Liver (tissue), 9 donors: Measurements from ENCODE around the gene ZFYVE1. TPM values are rescaled to one million over a fixed set of nuclear protein-coding genes. Genes with fewer than 3 reads are reported as not detected.
"Not testable (repeated sequence)": the region's sequence is repeated elsewhere in the genome, so short reads cannot be mapped to it uniquely, and the experiment has no call there.

ENCODE experiments used
- DNase-seq: peaks from one replicate; pipeline ENCODE4 v3.0.0-alpha.2; 2017; ENCODE audit warnings: low spot score
- H3K27ac ChIP-seq, 2 donors: one replicate each; pipeline ENCODE4 v1.7.0; 2013; ENCODE audit warnings: inconsistent platforms in 2 of 2, low read length in 2 of 2, control low read depth in 1 of 2, low read depth in 1 of 2, mild to moderate bottlenecking in 1 of 2
- H3K27me3 ChIP-seq, 4 donors: one replicate each; pipeline versions ENCODE4 v1.6.1 to v1.7.0; 2013; ENCODE audit warnings: low read length in 3 of 4, inconsistent platforms in 1 of 4, mild to moderate bottlenecking in 1 of 4, moderate library complexity in 1 of 4; ENCODE audit not compliant: control insufficient read depth in 4 of 4, insufficient read depth in 4 of 4
- H3K36me3 ChIP-seq, 4 donors: one replicate each; pipeline versions ENCODE4 v1.6.1 to v1.7.0; 2013; ENCODE audit warnings: low read length in 3 of 4, mild to moderate bottlenecking in 3 of 4, low read depth in 1 of 4, moderate library complexity in 1 of 4; ENCODE audit not compliant: control insufficient read depth in 4 of 4, insufficient read depth in 3 of 4
- H3K4me1 ChIP-seq, 4 donors: one replicate each; pipeline versions ENCODE4 v1.6.1 to v1.7.0; 2013; ENCODE audit warnings: low read length in 3 of 4, mild to moderate bottlenecking in 3 of 4, moderate library complexity in 1 of 4; ENCODE audit not compliant: control insufficient read depth in 4 of 4, insufficient read depth in 4 of 4
- H3K4me3 ChIP-seq, 3 donors: one replicate each; pipeline versions ENCODE4 v1.6.1 to v1.7.0; 2013; ENCODE audit warnings: low read length in 3 of 3, control low read depth in 1 of 3, low read depth in 1 of 3, mild to moderate bottlenecking in 1 of 3
- H3K9ac ChIP-seq, 2 donors: one replicate each; pipeline ENCODE4 v1.7.0; 2013; ENCODE audit warnings: low read length in 2 of 2, mild to moderate bottlenecking in 2 of 2, moderate library complexity in 2 of 2, control low read depth in 1 of 2, low read depth in 1 of 2
- H3K9me3 ChIP-seq, 4 donors: one replicate each; pipeline versions ENCODE4 v1.6.1 to v1.7.0; 2013; ENCODE audit warnings: low read length in 3 of 4; ENCODE audit not compliant: control insufficient read depth in 4 of 4
- CTCF ChIP-seq: fragments of 150-350 bp; IDR thresholded peaks from 2 replicates; pipeline ENCODE4 v1.5.1; 2017; ENCODE audit warnings: improper control_type of control experiment, low read depth, low read length; ENCODE audit not compliant: missing input control
- EGR1 ChIP-seq, 2 donors: IDR thresholded peaks; 2 replicates each; pipeline ENCODE4 v1.6.1; 2016 to 2018; ENCODE audit warnings: antibody characterized with exemption in 2 of 2, low read depth in 2 of 2
- FOXA1 ChIP-seq: IDR thresholded peaks from 2 replicates; pipeline ENCODE4 v1.6.1; 2016; ENCODE audit warnings: antibody characterized with exemption
- FOXA2 ChIP-seq: IDR thresholded peaks from 2 replicates; pipeline ENCODE4 v1.6.1; 2016; ENCODE audit warnings: antibody characterized with exemption
- GABPA ChIP-seq, 2 donors: IDR thresholded peaks in 1 of 2; conservative IDR thresholded peaks in 1 of 2; 2 replicates each; pipeline ENCODE4 v1.6.1; 2016; ENCODE audit warnings: antibody characterized with exemption in 2 of 2, mild to moderate bottlenecking in 1 of 2, moderate library complexity in 1 of 2
- HNF4A ChIP-seq, 2 donors: conservative IDR thresholded peaks; 2 replicates each; pipeline ENCODE4 v1.6.1; 2016; ENCODE audit warnings: antibody characterized with exemption in 2 of 2, mild to moderate bottlenecking in 2 of 2
- HNF4G ChIP-seq: IDR thresholded peaks from 2 replicates; pipeline ENCODE4 v1.6.1; 2016; ENCODE audit warnings: antibody characterized with exemption
- JUND ChIP-seq, 2 donors: IDR thresholded peaks; 2 replicates each; pipeline ENCODE4 v1.6.1; 2016; ENCODE audit warnings: antibody characterized with exemption in 2 of 2
- MAX ChIP-seq: IDR thresholded peaks from 2 replicates; pipeline ENCODE4 v1.6.1; 2016; ENCODE audit warnings: antibody characterized with exemption
- NR2F2 ChIP-seq: IDR thresholded peaks from 2 replicates; pipeline ENCODE4 v1.6.1; 2016; ENCODE audit warnings: antibody characterized with exemption
- RAD21 ChIP-seq, 2 donors: IDR thresholded peaks; 2 replicates each; pipeline ENCODE4 v1.6.1; 2016; ENCODE audit warnings: antibody characterized with exemption in 2 of 2, mild to moderate bottlenecking in 2 of 2
- RXRA ChIP-seq, 2 donors: IDR thresholded peaks; 2 replicates each; pipeline ENCODE4 v1.6.1; 2017 to 2018; ENCODE audit warnings: antibody characterized with exemption in 2 of 2, mild to moderate bottlenecking in 1 of 2
- SP1 ChIP-seq: IDR thresholded peaks from 2 replicates; pipeline ENCODE4 v1.6.1; 2018; ENCODE audit warnings: antibody characterized with exemption, mild to moderate bottlenecking
- TAF1 ChIP-seq: conservative IDR thresholded peaks from 2 replicates; pipeline ENCODE4 v1.6.1; 2016; ENCODE audit warnings: antibody characterized with exemption, mild to moderate bottlenecking
- YY1 ChIP-seq: IDR thresholded peaks from 2 replicates; pipeline ENCODE4 v1.6.1; 2016; ENCODE audit warnings: antibody characterized with exemption, mild to moderate bottlenecking
- ZBTB33 ChIP-seq: IDR thresholded peaks from 2 replicates; pipeline ENCODE4 v1.6.1; 2016; ENCODE audit warnings: antibody characterized with exemption
- WGBS: extraction: QIAGEN DNeasy Blood & Tissue Kit; methylation state at CpG from one replicate; pipeline ENCODE4 v1.1.7; 2013; 5-methylcytosine and 5-hydroxymethylcytosine counted together
- polyA plus RNA-seq, 2 donors: library from polyadenylated mRNA; stranded (reverse) in 1 of 2; unstranded in 1 of 2; fragments of 200-250 nt in 1 of 2; fragments of >200 nt in 1 of 2; fragmentation: Nextera tagmentation in 1 of 2; extraction: Ambion mirVana in 1 of 2; gene quantifications; one replicate each; pipeline versions ENCODE4 v1.2.1 to v1.2.3, GENCODE V29; 2013 to 2015
- total RNA-seq, 2 donors: library from RNA; depleted of rRNA; stranded (reverse); fragments of >200 nt; gene quantifications; one replicate each; pipeline ENCODE4 v1.2.3, GENCODE V29; 2014
- TF ChIP-seq, protein P1 (sequence below): IDR thresholded peaks from 2 replicates; pipeline ENCODE4 v1.6.1; 2016; ENCODE audit warnings: antibody characterized with exemption, mild to moderate bottlenecking
- donor health status: healthy.
- donor health status: healthy.
- donor health status: healthy.
- donor health status: healthy.
- donor health status: healthy.

The ZFYVE1 gene
- total and polyA plus RNA-seq, 4 donors = 5.8 to 13.5 (median 7.9) TPM

GRCh38 chr14:73007835-73008234 lies 19.1 kb downstream of the ZFYVE1 start:
- DNase-seq = no peak
- Histone ChIP-seq H3K36me3 (peaks cover 2 to 10% (median 6%) of the 10 kb centered on the region in 4 donors), H3K9ac (no peak overlapping the region), H3K27me3 (no peaks in the 10 kb centered on the region), H3K4me1 (peaks cover 0 to 7% (median 5%) of the 10 kb centered on the region in 4 donors), H3K4me3 (no peak overlapping the region), H3K9me3 (no peaks in the 10 kb centered on the region), H3K27ac (peak overlapping the region; percentile 42 to 63)
- TF ChIP-seq FOXA2 (no peak), CTCF (no peak), HNF4G (peak; percentile 63), TAF1 (no peak), JUND (IDR thresholded peaks at IDR 0.05) (peak; percentile 73 to 90), YY1 (peak; percentile 62), ZBTB33 (peak; percentile 57), SP1 (peak; percentile 58), FOXA1 (peak; percentile 4), RAD21 (IDR thresholded peaks at IDR 0.05) (no peak), EGR1 (IDR thresholded peaks at IDR 0.05; ENCODE audit: low read depth in 2 of 2) (peak in 1 of 2 donors; percentile 73), RXRA (IDR thresholded peaks at IDR 0.05) (peak; percentile 58 to 73), MAX (peak; percentile 37), HNF4A (conservative IDR thresholded peaks at IDR 0.05) (peak; percentile 85 to 90), GABPA (IDR thresholded peaks at IDR 0.05 in 1 of 2, conservative IDR thresholded peaks at IDR 0.05 in 1 of 2) (no peak), NR2F2 (no peak)
- TF ChIP-seq, protein P1, sequence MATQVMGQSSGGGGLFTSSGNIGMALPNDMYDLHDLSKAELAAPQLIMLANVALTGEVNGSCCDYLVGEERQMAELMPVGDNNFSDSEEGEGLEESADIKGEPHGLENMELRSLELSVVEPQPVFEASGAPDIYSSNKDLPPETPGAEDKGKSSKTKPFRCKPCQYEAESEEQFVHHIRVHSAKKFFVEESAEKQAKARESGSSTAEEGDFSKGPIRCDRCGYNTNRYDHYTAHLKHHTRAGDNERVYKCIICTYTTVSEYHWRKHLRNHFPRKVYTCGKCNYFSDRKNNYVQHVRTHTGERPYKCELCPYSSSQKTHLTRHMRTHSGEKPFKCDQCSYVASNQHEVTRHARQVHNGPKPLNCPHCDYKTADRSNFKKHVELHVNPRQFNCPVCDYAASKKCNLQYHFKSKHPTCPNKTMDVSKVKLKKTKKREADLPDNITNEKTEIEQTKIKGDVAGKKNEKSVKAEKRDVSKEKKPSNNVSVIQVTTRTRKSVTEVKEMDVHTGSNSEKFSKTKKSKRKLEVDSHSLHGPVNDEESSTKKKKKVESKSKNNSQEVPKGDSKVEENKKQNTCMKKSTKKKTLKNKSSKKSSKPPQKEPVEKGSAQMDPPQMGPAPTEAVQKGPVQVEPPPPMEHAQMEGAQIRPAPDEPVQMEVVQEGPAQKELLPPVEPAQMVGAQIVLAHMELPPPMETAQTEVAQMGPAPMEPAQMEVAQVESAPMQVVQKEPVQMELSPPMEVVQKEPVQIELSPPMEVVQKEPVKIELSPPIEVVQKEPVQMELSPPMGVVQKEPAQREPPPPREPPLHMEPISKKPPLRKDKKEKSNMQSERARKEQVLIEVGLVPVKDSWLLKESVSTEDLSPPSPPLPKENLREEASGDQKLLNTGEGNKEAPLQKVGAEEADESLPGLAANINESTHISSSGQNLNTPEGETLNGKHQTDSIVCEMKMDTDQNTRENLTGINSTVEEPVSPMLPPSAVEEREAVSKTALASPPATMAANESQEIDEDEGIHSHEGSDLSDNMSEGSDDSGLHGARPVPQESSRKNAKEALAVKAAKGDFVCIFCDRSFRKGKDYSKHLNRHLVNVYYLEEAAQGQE = peak; percentile 24
- 53% methylated on average over 5 of the region's 5 CpGs for WGBS

GRCh38 chr14:73004641-73005040 lies 22.3 kb downstream of the ZFYVE1 start:
- H3K4me3 ChIP-seq, H3K9me3 ChIP-seq, H3K27ac ChIP-seq, H3K9ac ChIP-seq, H3K4me1 ChIP-seq, H3K27me3 ChIP-seq: not testable (repeated sequence)
- 96% methylated on average over 9 of the region's 9 CpGs for WGBS
- H3K36me3 ChIP-seq = peaks cover 2 to 10% (median 5%) of the 10 kb centered on the region in 4 donors
- DNase-seq = peak; percentile 37
